IMR-90 (cell line): ENCODE measurements around the gene MXD4.
A peak's percentile ranks its signal among the peaks of the same experiment; 100 is the strongest.

Source experiments
- FOS ChIP-seq: fragments of 150-350 bp; IDR thresholded peaks from 2 replicates; pipeline ENCODE4 v1.6.1; 2016; ENCODE audit warnings: low read depth, low read length
- MAFK ChIP-seq: IDR thresholded peaks from 2 replicates; pipeline ENCODE4 v1.6.1; 2012; ENCODE audit warnings: low read depth, low read length, improper control_type of control experiment
- TF ChIP-seq, protein P1 (sequence below): conservative IDR thresholded peaks from 2 replicates; pipeline ENCODE4 v1.5.1; 2012; ENCODE audit warnings: mild to moderate bottlenecking, low read depth, low read length, improper control_type of control experiment
- TF ChIP-seq, protein P2 (sequence below): fragments of 150-350 bp; IDR thresholded peaks from 2 replicates; pipeline ENCODE4 v1.6.1; 2017; ENCODE audit warnings: mild to moderate bottlenecking, antibody characterized with exemption, low read length, low read depth

DNA sequence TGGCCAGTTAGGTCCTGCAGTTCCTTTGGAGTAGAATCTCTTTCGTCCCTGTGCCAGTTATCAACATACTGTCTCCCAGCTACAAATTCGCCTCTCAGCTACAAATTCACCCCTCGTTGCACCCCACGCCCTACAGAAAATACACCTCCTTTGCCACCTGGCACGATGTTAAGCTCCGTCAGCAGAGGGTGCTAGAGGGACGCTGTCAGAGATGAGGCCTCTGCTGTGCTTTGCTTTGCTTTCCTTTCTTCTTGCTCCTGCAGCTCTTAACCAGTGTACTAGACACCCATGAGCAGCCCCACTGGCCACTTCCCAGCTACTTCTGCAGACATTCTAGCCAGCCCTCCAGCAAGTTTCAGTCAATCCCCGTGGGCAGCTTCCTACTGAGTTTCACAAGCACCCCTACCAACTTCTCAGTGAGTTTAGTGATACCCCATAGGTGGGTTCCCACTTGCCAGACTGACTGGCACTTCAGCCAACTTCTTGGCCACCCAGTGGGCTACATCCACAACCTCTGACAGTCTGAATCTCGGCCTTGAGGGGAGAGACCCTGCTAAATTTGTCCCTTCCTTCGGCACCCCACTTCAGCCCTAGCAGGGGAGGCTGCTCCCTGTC lies 41.8 kb downstream of the MXD4 start:
- no peak for TF ChIP-seq MAFK
- TF ChIP-seq, protein P1, sequence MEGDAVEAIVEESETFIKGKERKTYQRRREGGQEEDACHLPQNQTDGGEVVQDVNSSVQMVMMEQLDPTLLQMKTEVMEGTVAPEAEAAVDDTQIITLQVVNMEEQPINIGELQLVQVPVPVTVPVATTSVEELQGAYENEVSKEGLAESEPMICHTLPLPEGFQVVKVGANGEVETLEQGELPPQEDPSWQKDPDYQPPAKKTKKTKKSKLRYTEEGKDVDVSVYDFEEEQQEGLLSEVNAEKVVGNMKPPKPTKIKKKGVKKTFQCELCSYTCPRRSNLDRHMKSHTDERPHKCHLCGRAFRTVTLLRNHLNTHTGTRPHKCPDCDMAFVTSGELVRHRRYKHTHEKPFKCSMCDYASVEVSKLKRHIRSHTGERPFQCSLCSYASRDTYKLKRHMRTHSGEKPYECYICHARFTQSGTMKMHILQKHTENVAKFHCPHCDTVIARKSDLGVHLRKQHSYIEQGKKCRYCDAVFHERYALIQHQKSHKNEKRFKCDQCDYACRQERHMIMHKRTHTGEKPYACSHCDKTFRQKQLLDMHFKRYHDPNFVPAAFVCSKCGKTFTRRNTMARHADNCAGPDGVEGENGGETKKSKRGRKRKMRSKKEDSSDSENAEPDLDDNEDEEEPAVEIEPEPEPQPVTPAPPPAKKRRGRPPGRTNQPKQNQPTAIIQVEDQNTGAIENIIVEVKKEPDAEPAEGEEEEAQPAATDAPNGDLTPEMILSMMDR, result peak; percentile 88
- no peak for TF ChIP-seq FOS
- TF ChIP-seq, protein P2, sequence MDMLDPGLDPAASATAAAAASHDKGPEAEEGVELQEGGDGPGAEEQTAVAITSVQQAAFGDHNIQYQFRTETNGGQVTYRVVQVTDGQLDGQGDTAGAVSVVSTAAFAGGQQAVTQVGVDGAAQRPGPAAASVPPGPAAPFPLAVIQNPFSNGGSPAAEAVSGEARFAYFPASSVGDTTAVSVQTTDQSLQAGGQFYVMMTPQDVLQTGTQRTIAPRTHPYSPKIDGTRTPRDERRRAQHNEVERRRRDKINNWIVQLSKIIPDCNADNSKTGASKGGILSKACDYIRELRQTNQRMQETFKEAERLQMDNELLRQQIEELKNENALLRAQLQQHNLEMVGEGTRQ, result no peak
